Fibroblast of skin of right quadriceps (primary cell): ENCODE results near the gene SPPL2B.
"Not testable (repeated sequence)": the region's sequence is repeated elsewhere in the genome, so short reads cannot be mapped to it uniquely, and the experiment has no call there.

Source experiments
- DNase-seq: peaks from one replicate; pipeline ENCODE4 v3.0.0-alpha.2; 2013

SPPL2B gene, protein sequence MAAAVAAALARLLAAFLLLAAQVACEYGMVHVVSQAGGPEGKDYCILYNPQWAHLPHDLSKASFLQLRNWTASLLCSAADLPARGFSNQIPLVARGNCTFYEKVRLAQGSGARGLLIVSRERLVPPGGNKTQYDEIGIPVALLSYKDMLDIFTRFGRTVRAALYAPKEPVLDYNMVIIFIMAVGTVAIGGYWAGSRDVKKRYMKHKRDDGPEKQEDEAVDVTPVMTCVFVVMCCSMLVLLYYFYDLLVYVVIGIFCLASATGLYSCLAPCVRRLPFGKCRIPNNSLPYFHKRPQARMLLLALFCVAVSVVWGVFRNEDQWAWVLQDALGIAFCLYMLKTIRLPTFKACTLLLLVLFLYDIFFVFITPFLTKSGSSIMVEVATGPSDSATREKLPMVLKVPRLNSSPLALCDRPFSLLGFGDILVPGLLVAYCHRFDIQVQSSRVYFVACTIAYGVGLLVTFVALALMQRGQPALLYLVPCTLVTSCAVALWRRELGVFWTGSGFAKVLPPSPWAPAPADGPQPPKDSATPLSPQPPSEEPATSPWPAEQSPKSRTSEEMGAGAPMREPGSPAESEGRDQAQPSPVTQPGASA

GRCh38 chr19:2328401-2329148, at the start of gene SPPL2B, which contains the start of gene LSM7:
Gene SPPL2B (plus strand): TSS chr19:2328684. CDS start chr19:2328710, 26 bp downstream.
Gene LSM7 (minus strand): TSS chr19:2328586. CDS start chr19:2328566, 20 bp downstream.
- peak; percentile 88 for DNase-seq

- no peak for DNase-seq
Observed at GRCh38 chr19:2280633-2281264, 47.7 kb upstream of the SPPL2B start.

GRCh38 chr19:2281265-2282061, 47.0 kb upstream of the SPPL2B start:
- not testable (repeated sequence) for DNase-seq

- no peak for DNase-seq
Observed at GRCh38 chr19:2282062-2282861, 46.2 kb upstream of the SPPL2B start, which contains the start of gene PEAK3. Gene PEAK3 (minus strand): TSS chr19:2282175. CDS start chr19:2280931, 1,244 bp downstream.

- DNase-seq = no peak
Observed at GRCh38 chr19:2282862-2283237, 45.6 kb upstream of the SPPL2B start.

- DNase-seq = no peak
Observed at GRCh38 chr19:2283835-2284507, 44.5 kb upstream of the SPPL2B start.

DNA sequence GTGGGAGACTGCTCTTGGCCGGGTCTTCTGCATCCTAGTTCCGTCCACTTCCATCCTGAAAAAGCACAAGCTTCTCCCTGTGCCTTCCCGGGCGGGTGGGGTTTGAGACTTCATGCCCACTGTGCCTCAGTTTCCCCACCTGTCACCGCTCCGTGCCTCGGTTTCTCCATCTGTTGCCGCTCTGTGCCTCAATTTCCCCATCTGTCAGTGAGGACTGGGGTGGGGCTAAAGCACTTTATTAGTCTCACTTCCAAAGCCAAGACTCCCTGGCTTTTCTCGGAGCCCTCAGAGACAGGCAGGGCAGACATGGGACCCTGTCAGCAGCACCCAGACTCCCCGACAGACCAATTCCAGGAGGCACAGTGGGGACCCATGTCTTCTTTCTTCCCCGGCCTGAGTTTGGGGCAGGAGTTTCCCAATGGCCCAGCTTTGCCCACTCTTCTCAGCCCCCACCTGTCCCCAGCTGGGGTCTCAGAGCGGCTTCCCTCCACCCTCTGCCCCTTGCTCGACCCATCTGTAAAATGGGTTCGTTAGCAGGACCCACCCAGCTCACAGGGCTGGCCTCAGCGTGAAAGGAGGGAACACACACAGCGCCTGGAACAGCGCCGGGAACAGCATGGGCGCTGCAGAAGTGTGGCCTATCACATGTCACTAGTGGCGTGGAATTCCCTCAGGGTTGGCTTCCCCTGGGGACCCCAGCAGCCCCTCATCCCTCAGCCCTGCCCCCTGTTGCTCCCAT, 41.9 kb upstream of the SPPL2B start:
- no peak for DNase-seq

DNA sequence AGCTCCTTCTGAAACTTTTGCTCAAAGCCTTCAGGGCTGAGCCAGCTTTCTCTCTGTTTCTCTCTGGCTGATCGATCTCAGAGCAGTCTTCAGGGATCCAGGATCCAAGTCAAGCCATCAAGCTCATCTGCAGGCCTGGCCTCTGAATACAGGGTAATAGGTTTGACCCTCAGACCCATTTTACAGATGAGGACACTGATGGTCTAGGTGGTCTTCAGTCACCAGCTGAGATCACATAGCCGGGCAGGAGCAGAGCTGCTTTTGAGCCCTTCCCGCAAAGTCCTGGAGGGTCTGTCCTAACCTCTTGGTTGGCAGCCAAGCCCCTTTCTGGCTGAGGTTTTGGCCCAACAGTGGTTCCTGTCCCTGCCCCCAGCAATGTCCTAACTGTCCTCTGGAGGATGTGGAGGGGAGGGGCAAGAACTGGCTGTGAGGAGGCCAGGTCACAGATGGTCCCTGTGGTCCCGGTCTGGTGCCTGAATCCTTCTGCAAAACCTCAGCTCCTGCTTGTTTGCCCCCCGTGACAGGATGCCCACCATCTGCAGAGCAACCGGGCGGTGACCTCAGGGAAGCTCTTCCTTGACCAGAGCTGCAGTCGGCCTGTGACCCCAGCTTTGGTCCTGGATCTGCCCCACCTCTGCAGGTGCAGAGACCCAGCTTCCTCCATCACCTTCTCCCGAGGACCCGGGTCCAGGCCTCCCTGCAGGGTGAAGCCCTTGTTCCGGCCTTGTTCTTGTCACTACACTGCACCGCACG, 40.7 kb upstream of the SPPL2B start:
- no peak for DNase-seq

DNA sequence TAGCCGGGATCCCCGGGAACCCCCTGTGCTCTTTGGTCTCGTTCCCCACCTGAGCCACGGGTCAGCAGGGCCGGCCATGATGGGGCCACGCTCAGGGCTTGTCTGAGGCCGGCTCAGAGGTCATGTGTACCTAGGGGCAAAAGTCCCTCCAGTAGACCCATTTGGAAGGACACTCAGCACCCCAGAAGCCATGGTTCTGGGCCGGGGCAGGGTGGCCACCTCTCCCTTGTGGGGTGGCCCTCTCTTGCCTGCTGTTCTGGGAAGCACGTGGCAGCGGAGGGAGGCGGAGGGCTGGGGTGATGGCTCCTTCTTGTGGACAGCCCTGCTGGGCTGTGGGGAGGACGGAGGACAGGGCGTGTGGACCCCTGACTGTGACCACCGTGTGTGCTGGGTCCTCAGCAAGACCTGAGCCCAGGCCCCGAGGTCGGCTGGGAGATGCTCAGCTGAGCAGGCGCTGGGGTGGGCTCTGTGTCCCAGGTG, 40.1 kb upstream of the SPPL2B start:
- no peak for DNase-seq

- no peak for DNase-seq
Observed at GRCh38 chr19:2288818-2289713, 39.4 kb upstream of the SPPL2B start.

DNA sequence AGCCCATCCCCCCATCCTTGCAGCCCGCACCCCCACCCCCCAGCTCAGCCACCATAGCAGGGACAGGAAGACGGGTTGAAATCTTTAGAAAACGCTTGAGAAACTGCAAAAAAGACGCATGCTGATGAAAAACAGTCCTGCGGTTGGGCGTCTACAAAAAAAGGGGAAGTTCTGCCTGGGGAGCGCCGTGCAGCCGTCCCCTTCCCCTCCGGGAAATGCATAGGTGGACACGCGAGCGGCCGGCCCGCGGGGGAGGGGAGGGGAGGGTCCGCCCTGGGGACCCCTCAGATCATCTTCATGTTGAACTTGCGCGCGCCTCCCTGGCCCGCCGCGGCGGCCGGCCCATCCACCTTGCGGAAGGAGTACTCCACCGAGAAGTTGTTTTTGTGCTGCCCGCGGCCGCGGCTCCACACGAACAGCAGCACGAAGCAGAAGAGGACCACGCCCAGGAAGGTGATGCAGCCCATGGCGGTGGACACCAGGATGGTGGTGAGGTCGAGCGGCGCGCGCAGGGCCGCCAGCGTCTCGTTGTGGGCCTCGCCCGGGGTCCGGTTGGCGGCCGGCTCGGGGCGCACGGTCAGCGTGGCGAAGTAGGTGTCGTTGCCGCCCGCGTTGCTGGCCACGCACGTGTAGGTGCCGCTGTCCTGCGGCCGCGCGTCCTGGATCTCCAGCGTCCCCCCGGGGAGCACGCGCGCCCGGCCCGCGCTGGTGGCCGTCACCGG, 38.6 kb upstream of the SPPL2B start:
- DNase-seq = no peak

- DNase-seq = no peak
Observed at GRCh38 chr19:2290441-2291184, 37.9 kb upstream of the SPPL2B start.

- no peak for DNase-seq
Observed at GRCh38 chr19:2291185-2291751, 37.2 kb upstream of the SPPL2B start.

- peak; percentile 79 for DNase-seq
Observed at GRCh38 chr19:2294687-2295335, 33.7 kb upstream of the SPPL2B start.

DNA sequence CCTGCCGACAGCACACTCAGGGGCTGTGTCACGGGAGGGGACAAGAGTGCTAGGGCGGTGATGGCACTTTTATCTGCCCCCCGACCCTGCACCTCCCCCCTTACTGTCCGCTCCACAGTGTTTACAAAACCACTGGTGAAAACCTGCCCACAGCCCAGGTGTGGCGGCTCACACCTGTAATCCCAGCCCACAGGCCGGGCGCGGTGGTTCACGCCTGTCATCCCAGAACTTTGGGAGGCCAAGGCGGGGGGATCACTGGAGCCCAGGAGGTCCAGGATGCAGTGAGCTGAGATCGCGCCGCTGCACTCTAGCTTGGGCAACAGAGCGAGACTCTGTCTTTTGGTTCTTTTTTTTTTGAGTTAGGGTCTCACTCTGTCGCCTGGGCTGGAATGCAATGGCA, 32.3 kb upstream of the SPPL2B start:
- no peak for DNase-seq

DNA sequence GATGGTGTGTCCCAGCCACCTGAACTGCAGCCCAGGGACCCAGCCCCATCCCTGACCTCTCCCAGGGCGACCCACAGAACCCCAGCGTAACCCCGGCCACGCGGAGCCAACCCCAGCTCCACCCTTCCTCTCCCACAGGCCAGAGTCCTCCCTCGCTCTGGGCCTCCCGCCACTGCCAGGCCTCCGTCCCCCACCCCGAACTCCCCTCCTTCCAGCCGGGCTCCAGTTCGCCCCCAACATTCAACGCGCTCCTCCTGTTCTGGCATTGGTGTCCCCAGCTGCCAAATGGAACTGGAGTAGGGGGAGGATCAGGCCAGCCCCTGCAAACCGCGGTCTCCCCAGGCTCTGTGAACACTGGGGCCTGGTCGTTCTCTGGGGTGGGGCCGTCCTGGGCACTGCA, 28.0 kb upstream of the SPPL2B start:
- no peak for DNase-seq
